H9 (cell line): ENCODE measurements around the gene RAP1GAP. TPM values are rescaled to one million over a fixed set of nuclear protein-coding genes. Genes with fewer than 3 reads are reported as not detected.

ENCODE experiments used
- DNase-seq: peaks from one replicate; pipeline ENCODE4 v3.0.0-alpha.2; 2017
- H2AFZ ChIP-seq: one replicate; pipeline ENCODE4 v1.6.1; 2013; ENCODE audit warnings: mild to moderate bottlenecking, low read length, control low read depth, moderate library complexity
- H2AK5ac ChIP-seq: 2 replicates; pipeline ENCODE4 v1.6.1; 2013; ENCODE audit warnings: low read length, control low read depth, mixed read lengths; ENCODE audit not compliant: insufficient read length
- H2BK120ac ChIP-seq: one replicate; pipeline ENCODE4 v1.6.1; 2013; ENCODE audit warnings: low read depth, mild to moderate bottlenecking, low read length, control low read depth, inconsistent platforms; ENCODE audit not compliant: poor library complexity, severe bottlenecking
- H2BK12ac ChIP-seq: 2 replicates; pipeline ENCODE4 v1.6.1; 2013; ENCODE audit warnings: low read length, control low read depth, mixed read lengths, low read depth; ENCODE audit not compliant: insufficient read length
- H2BK15ac ChIP-seq: 2 replicates; pipeline ENCODE4 v1.6.1; 2013; ENCODE audit warnings: low read depth, low read length, control low read depth
- H2BK20ac ChIP-seq: one replicate; pipeline ENCODE4 v1.6.1; 2013; ENCODE audit warnings: low read depth, mild to moderate bottlenecking, low read length, control low read depth, inconsistent platforms; ENCODE audit not compliant: poor library complexity, severe bottlenecking
- H2BK5ac ChIP-seq: 2 replicates; pipeline ENCODE4 v1.6.1; 2013; ENCODE audit warnings: low read length, control low read depth, mixed read lengths; ENCODE audit not compliant: insufficient read length
- H3K14ac ChIP-seq: 2 replicates; pipeline ENCODE4 v1.6.1; 2013; ENCODE audit warnings: low read length, control low read depth; ENCODE audit not compliant: insufficient read depth
- H3K18ac ChIP-seq: 2 replicates; pipeline ENCODE4 v1.6.1; 2013; ENCODE audit warnings: low read depth, mild to moderate bottlenecking, mixed read lengths, low read length, control low read depth; ENCODE audit not compliant: insufficient read length
- H3K23ac ChIP-seq: 2 replicates; pipeline ENCODE4 v1.6.1; 2013; ENCODE audit warnings: low read length, control low read depth, mixed read lengths, low read depth; ENCODE audit not compliant: insufficient read length
- H3K23me2 ChIP-seq: 2 replicates; pipeline ENCODE4 v1.6.1; 2013; ENCODE audit warnings: low read depth, mild to moderate bottlenecking, mixed read lengths, low read length, control low read depth; ENCODE audit not compliant: insufficient read length, poor library complexity, severe bottlenecking
- H3K27ac ChIP-seq: 2 replicates; pipeline ENCODE4 v1.5.1; 2013; ENCODE audit warnings: low read length, control low read depth, mixed read lengths, low read depth; ENCODE audit not compliant: insufficient read length
- H3K27me3 ChIP-seq: 2 replicates; pipeline ENCODE4 v1.6.1; 2013; ENCODE audit warnings: low read length, control low read depth, inconsistent platforms; ENCODE audit not compliant: insufficient read depth
- H3K4ac ChIP-seq: 2 replicates; pipeline ENCODE4 v1.6.1; 2013; ENCODE audit warnings: low read depth, mild to moderate bottlenecking, control low read depth, inconsistent platforms, low read length, moderate library complexity
- H3K4me1 ChIP-seq: 2 replicates; pipeline ENCODE4 v1.6.1; 2013; ENCODE audit warnings: low read length, control low read depth, inconsistent platforms; ENCODE audit not compliant: insufficient read depth
- H3K4me2 ChIP-seq: 2 replicates; pipeline ENCODE4 v1.6.1; 2013; ENCODE audit warnings: low read length, control low read depth, mixed read lengths; ENCODE audit not compliant: insufficient read length, insufficient read depth
- H3K56ac ChIP-seq: 2 replicates; pipeline ENCODE4 v1.6.1; 2013; ENCODE audit warnings: low read depth, mild to moderate bottlenecking, mixed read lengths, low read length, control low read depth; ENCODE audit not compliant: insufficient read length
- H3K79me1 ChIP-seq: 2 replicates; pipeline ENCODE4 v1.6.1; 2013; ENCODE audit warnings: low read depth, mild to moderate bottlenecking, moderate library complexity, low read length, control low read depth, inconsistent platforms; ENCODE audit not compliant: insufficient read depth, poor library complexity, severe bottlenecking
- H3K79me2 ChIP-seq: 2 replicates; pipeline ENCODE4 v1.6.1; 2013; ENCODE audit warnings: low read length, control low read depth, inconsistent platforms; ENCODE audit not compliant: insufficient read depth
- H3K9ac ChIP-seq: 2 replicates; pipeline ENCODE4 v1.6.1; 2013; ENCODE audit warnings: low read length, control low read depth, mixed read lengths; ENCODE audit not compliant: insufficient read length; ENCODE audit errors: extremely low read depth
- H3K9me3 ChIP-seq: one replicate; pipeline ENCODE4 v1.6.1; 2013; ENCODE audit warnings: low read depth, low read length, inconsistent platforms; ENCODE audit not compliant: control insufficient read depth
- H3T11ph ChIP-seq: one replicate; pipeline ENCODE4 v1.6.1; 2013; ENCODE audit warnings: mild to moderate bottlenecking, low read length, control low read depth, inconsistent platforms
- H4K20me1 ChIP-seq: one replicate; pipeline ENCODE4 v1.6.1; 2013; ENCODE audit not compliant: control insufficient read depth, insufficient read length, insufficient read depth
- H4K5ac ChIP-seq: 2 replicates; pipeline ENCODE4 v1.6.1; 2013; ENCODE audit warnings: low read depth, mild to moderate bottlenecking, mixed read lengths, low read length, control low read depth; ENCODE audit not compliant: insufficient read length
- H4K8ac ChIP-seq: replicated peaks from 2 replicates; pipeline ENCODE4 v1.6.1; 2013; ENCODE audit warnings: low read length, control low read depth, mixed read lengths, low read depth; ENCODE audit not compliant: insufficient read length
- H4K91ac ChIP-seq: 2 replicates; pipeline ENCODE4 v1.6.1; 2013; ENCODE audit warnings: low read depth, mild to moderate bottlenecking, moderate library complexity, mixed read lengths, low read length, control low read depth; ENCODE audit not compliant: insufficient read length
- H3K27ac Mint-ChIP-seq, 3 experiments: 2 replicates in 2 of 3; 3 replicates in 1 of 3; pipeline ENCODE4 v1.8.0; 2020 to 2021; ENCODE audit warnings: mixed read lengths in 3 of 3, mild to moderate bottlenecking in 1 of 3, moderate library complexity in 1 of 3
- H3K27me3 Mint-ChIP-seq: 2 replicates; pipeline ENCODE4 v1.8.0; 2021; ENCODE audit warnings: low read depth, mild to moderate bottlenecking, moderate library complexity, mixed read lengths
- H3K36me3 Mint-ChIP-seq, 3 experiments: 2 replicates in 2 of 3; 3 replicates in 1 of 3; pipeline ENCODE4 v1.8.0; 2020 to 2021; ENCODE audit warnings: low read depth in 3 of 3, mixed read lengths in 3 of 3; ENCODE audit not compliant: insufficient read depth in 1 of 3
- H3K4me1 Mint-ChIP-seq, 2 experiments: 2 replicates each; pipeline ENCODE4 v1.8.0; 2020; ENCODE audit warnings: mixed read lengths in 2 of 2
- H3K4me3 Mint-ChIP-seq, 2 experiments: 2 replicates in 1 of 2; 3 replicates in 1 of 2; pipeline ENCODE4 v1.8.0; 2020 to 2021; ENCODE audit warnings: mild to moderate bottlenecking in 2 of 2, mixed read lengths in 2 of 2, moderate library complexity in 1 of 2
- H3K9me3 Mint-ChIP-seq, 2 experiments: 2 replicates in 1 of 2; 3 replicates in 1 of 2; pipeline ENCODE4 v1.8.0; 2020; ENCODE audit warnings: mild to moderate bottlenecking in 2 of 2, mixed read lengths in 2 of 2, moderate library complexity in 1 of 2
- CTCF ChIP-seq: fragments of 200-600 bp; sonication (generic); conservative IDR thresholded peaks from 3 replicates; pipeline ENCODE4 v1.8.0; 2021; ENCODE audit warnings: antibody characterized with exemption, mild to moderate bottlenecking
- WGBS: extraction: QIAGEN DNeasy Blood & Tissue Kit; methylation state at CpG from one replicate; pipeline ENCODE4 v1.1.7; 2013; ENCODE audit warnings: missing lambda C conversion rate, low lambda C conversion rate, mixed read lengths; ENCODE audit not compliant: insufficient read length; ENCODE audit errors: extremely low coverage; 5-methylcytosine and 5-hydroxymethylcytosine counted together
- total RNA-seq: library from RNA; stranded (reverse); gene quantifications from 2 replicates; pipeline ENCODE4 v1.2.1, GENCODE V29; 2021

The RAP1GAP gene
- total RNA-seq, 1 experiment from 2014 or later: 7.9 TPM

- no peaks in the 10 kb centered on the region for H3K23me2 ChIP-seq
- no peak overlapping the region for H3K14ac ChIP-seq
- no peak overlapping the region for H2BK20ac ChIP-seq
- no peak overlapping the region for H4K8ac ChIP-seq
- H2BK120ac ChIP-seq: no peak overlapping the region
- Mint-ChIP-seq H3K9me3 (no peaks in the 10 kb centered on the region), H3K36me3 (no peaks in the 10 kb centered on the region), H3K27me3 (no peaks in the 10 kb centered on the region; the same call in 1 of the 2 replicates), H3K27ac (peak overlapping the region in 2 of 3 experiments; percentile 55 to 62; a peak in 3 of 7 replicates), H3K4me1 (peaks cover 19 to 28% of the 10 kb centered on the region in 2 experiments), H3K4me3 (no peak overlapping the region; a peak in 1 of 5 replicates)
- no peak overlapping the region for H3T11ph ChIP-seq
- H3K4ac ChIP-seq: no peak overlapping the region
- H3K79me1 ChIP-seq: no peaks in the 10 kb centered on the region
- WGBS: no CpG with 5 or more reads among the region's 6 CpGs
- no peaks in the 10 kb centered on the region for H4K20me1 ChIP-seq
- H3K27me3 ChIP-seq: no peaks in the 10 kb centered on the region
- no peak overlapping the region for H4K91ac ChIP-seq
- H3K4me1 ChIP-seq: no peaks in the 10 kb centered on the region
- H3K9me3 ChIP-seq: no peaks in the 10 kb centered on the region
- no peaks in the 10 kb centered on the region for H3K79me2 ChIP-seq
- no peak overlapping the region for H3K9ac ChIP-seq
- H2BK5ac ChIP-seq: no peak overlapping the region
- H2AFZ ChIP-seq: no peak overlapping the region
- no peak for DNase-seq
- H3K4me2 ChIP-seq: no peak overlapping the region
- no peak overlapping the region for H4K5ac ChIP-seq
- no peak overlapping the region for H2BK15ac ChIP-seq
- no peak overlapping the region for H2AK5ac ChIP-seq
- no peak overlapping the region for H3K56ac ChIP-seq
- H3K27ac ChIP-seq: no peak overlapping the region
- TF ChIP-seq CTCF: no peak
- no peak overlapping the region for H3K18ac ChIP-seq
- H2BK12ac ChIP-seq: no peak overlapping the region
- H3K23ac ChIP-seq: no peak overlapping the region
Measured at GRCh38 chr1:21641537-21641936, 27.6 kb downstream of the RAP1GAP start.
